GM21381 (cell line): Measurements from ENCODE around the gene DBI.
A peak's percentile ranks its signal among the peaks of the same experiment; 100 is the strongest.
"Not testable (repeated sequence)": the region's sequence is repeated elsewhere in the genome, so short reads cannot be mapped to it uniquely, and the experiment has no call there.

ENCODE experiments used
- ATAC-seq: cut with Tn5 transposase; IDR thresholded peaks from one replicate; pipeline ENCODE4 v1.9.1; 2021; ENCODE audit warnings: mild to moderate bottlenecking, moderate library complexity; ENCODE audit not compliant: unreplicated experiment

DBI gene

GRCh38 chr2:119364798-119365197 is 2.0 kb upstream of the DBI start:
- ATAC-seq: no peak

GRCh38 chr2:119365436-119365835 is 1.3 kb upstream of the DBI start:
- ATAC-seq: no peak

- peak; percentile 3 for ATAC-seq
Measured at GRCh38 chr2:119366161-119366648, 572 bp upstream of the DBI start.

- ATAC-seq: peak; percentile 36
Measured at GRCh38 chr2:119367472-119368099, 809 bp downstream of the DBI start.

GRCh38 chr2:119369845-119370244 is 3.1 kb downstream of the DBI start:
- no peak for ATAC-seq

- ATAC-seq: no peak
Measured at GRCh38 chr2:119371111-119371510, 4.3 kb downstream of the DBI start.

GRCh38 chr2:119372778-119373568 is 6.2 kb downstream of the DBI start:
- ATAC-seq: no peak

- not testable (repeated sequence) for ATAC-seq
Measured at GRCh38 chr2:119373907-119374745, 7.3 kb downstream of the DBI start.

- ATAC-seq: not testable (repeated sequence)
Measured at GRCh38 chr2:119376406-119376805, 9.6 kb downstream of the DBI start.

- ATAC-seq: no peak
Measured at GRCh38 chr2:119376810-119377209, 10.0 kb downstream of the DBI start.

- ATAC-seq: no peak
Measured at GRCh38 chr2:119377294-119377992, 10.7 kb downstream of the DBI start.

- ATAC-seq: no peak
Measured at GRCh38 chr2:119377993-119378345, 11.2 kb downstream of the DBI start.

GRCh38 chr2:119378566-119378965 is 11.8 kb downstream of the DBI start:
- ATAC-seq: no peak

- no peak for ATAC-seq
Measured at GRCh38 chr2:119383410-119384140, 16.8 kb downstream of the DBI start.

GRCh38 chr2:119384971-119385370 is 18.2 kb downstream of the DBI start:
- ATAC-seq: no peak

- no peak for ATAC-seq
Measured at GRCh38 chr2:119385466-119385865, 18.7 kb downstream of the DBI start.

GRCh38 chr2:119387381-119388129 is 20.8 kb downstream of the DBI start:
- peak; percentile 66 for ATAC-seq

- ATAC-seq: no peak
Measured at GRCh38 chr2:119389615-119390306, 23.0 kb downstream of the DBI start.
